ENCODE measurements around the gene SMPD4.
A peak's percentile ranks its signal among the peaks of the same experiment; 100 is the strongest.
"Not testable (repeated sequence)": the region's sequence is repeated elsewhere in the genome, so short reads cannot be mapped to it uniquely, and the experiment has no call there.

Gene SMPD4

DNA sequence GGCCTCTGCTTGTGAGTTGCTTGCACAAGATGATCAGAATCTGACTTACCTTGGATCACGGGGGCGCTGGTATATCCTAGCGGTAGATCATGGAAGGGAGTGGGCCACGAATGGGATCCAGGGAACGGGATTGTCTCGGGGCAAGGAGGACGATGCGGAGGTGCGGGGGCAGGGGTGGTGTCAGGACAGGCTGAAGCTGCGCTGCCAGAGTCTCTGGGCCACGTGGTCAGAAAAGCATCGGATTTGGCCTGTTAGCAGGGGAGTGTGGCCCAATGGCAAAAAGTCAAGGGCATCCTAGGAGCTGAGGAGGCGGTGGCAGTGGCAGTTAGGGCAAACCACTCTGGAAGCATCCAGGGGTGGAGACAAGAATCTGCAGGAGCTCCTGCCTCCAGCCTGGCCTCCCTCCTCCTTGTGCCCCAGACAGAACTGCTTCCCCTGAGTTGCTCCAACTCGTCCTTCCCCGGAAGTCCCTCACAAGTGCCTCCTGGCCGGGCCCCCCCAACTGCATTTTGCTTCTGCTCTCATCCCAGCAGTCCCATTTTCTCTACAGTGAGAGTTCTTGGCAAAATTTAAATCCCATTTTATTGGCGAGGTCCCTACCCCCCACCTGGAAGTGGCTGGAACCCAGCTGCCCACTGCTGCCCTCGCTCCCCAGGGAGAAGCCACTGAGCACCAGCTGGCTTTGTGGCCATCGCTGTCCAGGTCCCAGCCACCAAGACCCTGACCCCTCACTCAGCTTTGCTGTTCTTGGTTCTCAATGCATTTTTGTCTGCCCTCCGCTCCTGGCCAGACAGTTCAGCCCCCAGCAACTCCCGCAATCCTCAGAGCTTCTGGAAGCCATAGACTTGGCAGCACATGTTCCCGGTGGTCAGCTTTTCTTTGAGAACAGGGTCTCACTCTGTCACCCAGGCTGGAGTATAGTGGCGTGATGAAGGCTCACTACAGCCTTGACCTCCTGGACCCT, 30.9 kb downstream of the SMPD4 start:
- H3K9me3 Mint-ChIP-seq, result no peaks in the 10 kb centered on the region
- H3K4me1 Mint-ChIP-seq, result peaks cover 26% of the 10 kb centered on the region
- TF ChIP-seq, protein P1, sequence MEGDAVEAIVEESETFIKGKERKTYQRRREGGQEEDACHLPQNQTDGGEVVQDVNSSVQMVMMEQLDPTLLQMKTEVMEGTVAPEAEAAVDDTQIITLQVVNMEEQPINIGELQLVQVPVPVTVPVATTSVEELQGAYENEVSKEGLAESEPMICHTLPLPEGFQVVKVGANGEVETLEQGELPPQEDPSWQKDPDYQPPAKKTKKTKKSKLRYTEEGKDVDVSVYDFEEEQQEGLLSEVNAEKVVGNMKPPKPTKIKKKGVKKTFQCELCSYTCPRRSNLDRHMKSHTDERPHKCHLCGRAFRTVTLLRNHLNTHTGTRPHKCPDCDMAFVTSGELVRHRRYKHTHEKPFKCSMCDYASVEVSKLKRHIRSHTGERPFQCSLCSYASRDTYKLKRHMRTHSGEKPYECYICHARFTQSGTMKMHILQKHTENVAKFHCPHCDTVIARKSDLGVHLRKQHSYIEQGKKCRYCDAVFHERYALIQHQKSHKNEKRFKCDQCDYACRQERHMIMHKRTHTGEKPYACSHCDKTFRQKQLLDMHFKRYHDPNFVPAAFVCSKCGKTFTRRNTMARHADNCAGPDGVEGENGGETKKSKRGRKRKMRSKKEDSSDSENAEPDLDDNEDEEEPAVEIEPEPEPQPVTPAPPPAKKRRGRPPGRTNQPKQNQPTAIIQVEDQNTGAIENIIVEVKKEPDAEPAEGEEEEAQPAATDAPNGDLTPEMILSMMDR (IDR thresholded peaks at IDR 0.05), result no peak
- peaks cover 4% of the 10 kb centered on the region for H3K36me3 Mint-ChIP-seq (ENCODE audit: low read depth)
- H3K4me3 Mint-ChIP-seq, result no peak overlapping the region
- DNase-seq, result no peak
- peaks cover 3% of the 10 kb centered on the region for H3K27me3 Mint-ChIP-seq (ENCODE audit: low read depth, poor library complexity)
- H3K27ac Mint-ChIP-seq, result peak overlapping the region; percentile 81

DNA sequence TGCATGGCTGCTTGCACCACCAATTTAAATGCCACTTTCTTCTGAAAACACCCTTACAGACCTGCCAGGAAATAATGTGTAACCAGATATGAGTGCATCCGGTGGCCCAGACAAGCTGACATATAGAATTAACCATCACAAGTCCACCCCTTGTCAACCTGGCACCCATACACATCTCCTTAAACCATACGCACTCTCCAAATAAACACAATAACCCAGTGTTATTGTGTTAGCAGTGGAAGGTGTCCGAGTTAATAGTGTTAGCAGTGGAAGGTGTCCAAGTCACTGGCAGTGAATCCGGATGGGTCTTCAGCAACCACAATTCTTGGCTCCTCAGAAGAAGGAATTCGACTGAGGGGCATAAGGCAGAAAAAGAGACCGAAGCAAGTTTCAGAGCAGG, 32.9 kb downstream of the SMPD4 start:
- H3K4me1 Mint-ChIP-seq, result peaks cover 32% of the 10 kb centered on the region
- not testable (repeated sequence) for H3K27me3 Mint-ChIP-seq (ENCODE audit: low read depth, poor library complexity); H3K4me3 Mint-ChIP-seq; DNase-seq; H3K36me3 Mint-ChIP-seq (ENCODE audit: low read depth); H3K9me3 Mint-ChIP-seq
- peak overlapping the region; percentile 66 for H3K27ac Mint-ChIP-seq

DNA sequence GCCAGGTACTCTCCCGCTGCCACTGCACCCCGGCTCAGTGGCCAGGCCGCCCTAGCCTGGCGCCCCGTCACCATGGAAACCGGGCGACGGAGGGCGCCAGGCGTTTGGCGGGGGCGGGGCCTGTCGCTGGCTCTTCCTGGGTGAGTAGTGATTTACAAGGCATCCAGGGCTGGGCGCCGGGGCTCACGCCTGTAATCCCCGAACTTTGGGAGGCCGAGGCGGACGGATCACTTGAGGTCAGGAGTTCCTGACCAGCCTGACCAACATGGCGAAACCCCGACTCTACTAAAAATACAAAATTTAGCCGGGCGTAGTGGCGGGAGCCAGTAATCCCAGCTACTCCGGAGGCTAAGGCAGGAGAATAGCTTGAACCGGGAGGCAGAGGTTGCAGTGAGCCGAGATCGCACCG, 36.4 kb downstream of the SMPD4 start, which contains the start of gene CCDC74B:
Gene CCDC74B (minus strand): TSS at position 107 of the 409 bp plus-strand sequence. CDS start 116 bp downstream, outside the sequence.
- peak; percentile 81 for DNase-seq
- not testable (repeated sequence) for H3K36me3 Mint-ChIP-seq (ENCODE audit: low read depth); H3K27me3 Mint-ChIP-seq (ENCODE audit: low read depth, poor library complexity); H3K9me3 Mint-ChIP-seq
- peaks cover 39% of the 10 kb centered on the region for H3K4me1 Mint-ChIP-seq
- peak within 1 kb of the TSS; percentile 96 for H3K27ac Mint-ChIP-seq
- peak within 1 kb of the TSS; percentile 85 for H3K4me3 Mint-ChIP-seq

- H3K9me3 Mint-ChIP-seq; H3K36me3 Mint-ChIP-seq (ENCODE audit: low read depth); H3K27me3 Mint-ChIP-seq (ENCODE audit: low read depth, poor library complexity): not testable (repeated sequence)
- H3K27ac Mint-ChIP-seq, result peak overlapping the region; percentile 45
- H3K4me1 Mint-ChIP-seq, result peaks cover 34% of the 10 kb centered on the region
- peak overlapping the region; percentile 85 for H3K4me3 Mint-ChIP-seq
- DNase-seq, result peak; percentile 42
These were observed 37.9 kb downstream of the SMPD4 start for GRCh38 chr2:130143266-130144039.

- H3K27ac Mint-ChIP-seq; H3K27me3 Mint-ChIP-seq (ENCODE audit: low read depth, poor library complexity); H3K9me3 Mint-ChIP-seq; DNase-seq; H3K36me3 Mint-ChIP-seq (ENCODE audit: low read depth): not testable (repeated sequence)
- Mint-ChIP-seq H3K4me1 (peaks cover 26% of the 10 kb centered on the region), H3K4me3 (peak overlapping the region; percentile 82)
These were observed 38.8 kb downstream of the SMPD4 start for GRCh38 chr2:130142396-130143265.

- H3K4me3 Mint-ChIP-seq; H3K27me3 Mint-ChIP-seq (ENCODE audit: low read depth, poor library complexity); DNase-seq; H3K36me3 Mint-ChIP-seq (ENCODE audit: low read depth); H3K27ac Mint-ChIP-seq; H3K9me3 Mint-ChIP-seq: not testable (repeated sequence)
- peaks cover 20% of the 10 kb centered on the region for H3K4me1 Mint-ChIP-seq
These were observed 39.6 kb downstream of the SMPD4 start for GRCh38 chr2:130141645-130142370.

GRCh38 chr2:130141002-130141401, 40.4 kb downstream of the SMPD4 start:
- DNase-seq; H3K9me3 Mint-ChIP-seq; H3K27me3 Mint-ChIP-seq (ENCODE audit: low read depth, poor library complexity); H3K4me3 Mint-ChIP-seq; H3K27ac Mint-ChIP-seq; H3K36me3 Mint-ChIP-seq (ENCODE audit: low read depth): not testable (repeated sequence)
- peaks cover 15% of the 10 kb centered on the region for H3K4me1 Mint-ChIP-seq

DNA sequence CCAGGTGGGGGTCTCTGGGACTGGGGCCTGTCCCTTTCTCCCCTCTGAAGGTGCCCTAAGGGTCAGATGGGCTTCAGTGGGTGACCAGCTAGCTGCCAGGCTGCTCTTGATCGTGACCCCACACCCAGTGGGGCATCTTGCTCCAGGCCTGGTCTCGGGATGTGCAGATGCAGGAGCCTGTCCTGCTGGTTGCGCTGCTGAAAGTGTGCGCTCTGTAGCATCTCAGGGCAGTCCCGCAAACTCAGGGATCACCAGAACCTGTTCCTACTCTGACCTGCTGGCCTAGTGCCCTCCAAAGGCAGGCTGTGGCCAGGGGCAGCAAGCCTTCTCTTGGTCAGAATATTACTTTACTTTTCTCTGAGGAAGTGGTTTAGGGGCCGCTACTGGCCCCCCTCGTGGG, 40.9 kb downstream of the SMPD4 start:
- not testable (repeated sequence) for DNase-seq; H3K36me3 Mint-ChIP-seq (ENCODE audit: low read depth); H3K4me3 Mint-ChIP-seq; H3K27ac Mint-ChIP-seq; H3K9me3 Mint-ChIP-seq; H3K27me3 Mint-ChIP-seq (ENCODE audit: low read depth, poor library complexity)
- H3K4me1 Mint-ChIP-seq, result peaks cover 13% of the 10 kb centered on the region

- H3K4me1 Mint-ChIP-seq; H3K4me3 Mint-ChIP-seq; H3K9me3 Mint-ChIP-seq; H3K36me3 Mint-ChIP-seq (ENCODE audit: low read depth); DNase-seq; H3K27me3 Mint-ChIP-seq (ENCODE audit: low read depth, poor library complexity); H3K27ac Mint-ChIP-seq: not testable (repeated sequence)
These were observed 41.8 kb downstream of the SMPD4 start for GRCh38 chr2:130139331-130140280.

- not testable (repeated sequence) for DNase-seq; H3K27me3 Mint-ChIP-seq (ENCODE audit: low read depth, poor library complexity); H3K9me3 Mint-ChIP-seq; H3K27ac Mint-ChIP-seq; H3K4me3 Mint-ChIP-seq; H3K36me3 Mint-ChIP-seq (ENCODE audit: low read depth)
- peaks cover 14% of the 10 kb centered on the region for H3K4me1 Mint-ChIP-seq
These were observed 42.6 kb downstream of the SMPD4 start for GRCh38 chr2:130138841-130139251.

GRCh38 chr2:130138326-130138725, 43.1 kb downstream of the SMPD4 start:
- not testable (repeated sequence) for H3K27me3 Mint-ChIP-seq (ENCODE audit: low read depth, poor library complexity); H3K4me3 Mint-ChIP-seq; DNase-seq; H3K36me3 Mint-ChIP-seq (ENCODE audit: low read depth); H3K9me3 Mint-ChIP-seq
- Mint-ChIP-seq H3K4me1 (peaks cover 10% of the 10 kb centered on the region), H3K27ac (peak overlapping the region; percentile 83)
